NCI-H748 treated with DMSO at 0.1 percent for 48 hours (cell line): ENCODE results near the gene EIF4E.
"Not testable (repeated sequence)": the region's sequence is repeated elsewhere in the genome, so short reads cannot be mapped to it uniquely, and the experiment has no call there.

Source experiments
- DNase-seq: peaks from one replicate; lab custom pipeline; 2025; lab: John Stamatoyannopoulos, UW

EIF4E gene

GRCh38 chr4:98932539-98932938 is 3.6 kb upstream of the EIF4E start:
- DNase-seq, result no peak

- DNase-seq, result no peak
Observed at GRCh38 chr4:98930311-98930865, 1.5 kb upstream of the EIF4E start.

GRCh38 chr4:98929341-98930267 is 671 bp upstream of the EIF4E start:
- no peak for DNase-seq

GRCh38 chr4:98928131-98928504 is 815 bp downstream of the EIF4E start:
- peak; percentile 25 for DNase-seq

GRCh38 chr4:98926257-98926656 is 2.7 kb downstream of the EIF4E start:
- not testable (repeated sequence) for DNase-seq

GRCh38 chr4:98921292-98921691 is 7.6 kb downstream of the EIF4E start:
- no peak for DNase-seq

GRCh38 chr4:98919996-98920395 is 8.9 kb downstream of the EIF4E start:
- DNase-seq, result no peak

GRCh38 chr4:98910728-98911127 is 18.2 kb downstream of the EIF4E start:
- not testable (repeated sequence) for DNase-seq

- no peak for DNase-seq
Observed at GRCh38 chr4:98909646-98910401, 19.1 kb downstream of the EIF4E start.

- no peak for DNase-seq
Observed at GRCh38 chr4:98908703-98909262, 20.1 kb downstream of the EIF4E start.

GRCh38 chr4:98908182-98908581 is 20.8 kb downstream of the EIF4E start:
- no peak for DNase-seq

- no peak for DNase-seq
Observed at GRCh38 chr4:98905839-98906238, 23.1 kb downstream of the EIF4E start.

- no peak for DNase-seq
Observed at GRCh38 chr4:98905297-98905696, 23.6 kb downstream of the EIF4E start.

- no peak for DNase-seq
Observed at GRCh38 chr4:98903963-98904362, 25.0 kb downstream of the EIF4E start.

GRCh38 chr4:98903561-98903960 is 25.4 kb downstream of the EIF4E start:
- no peak for DNase-seq

- DNase-seq, result no peak
Observed at GRCh38 chr4:98899277-98899676, 29.7 kb downstream of the EIF4E start.

GRCh38 chr4:98891478-98892337 is 37.2 kb downstream of the EIF4E start:
- no peak for DNase-seq

- DNase-seq, result no peak
Observed at GRCh38 chr4:98890702-98891455, 38.1 kb downstream of the EIF4E start.

GRCh38 chr4:98887145-98887544 is 41.8 kb downstream of the EIF4E start:
- DNase-seq, result no peak

- not testable (repeated sequence) for DNase-seq
Observed at GRCh38 chr4:98886382-98886781, 42.6 kb downstream of the EIF4E start.

GRCh38 chr4:98880884-98881283 is 48.0 kb downstream of the EIF4E start:
- DNase-seq, result not testable (repeated sequence)
